ENCODE data around the gene DTX4.

DTX4 gene

DNA sequence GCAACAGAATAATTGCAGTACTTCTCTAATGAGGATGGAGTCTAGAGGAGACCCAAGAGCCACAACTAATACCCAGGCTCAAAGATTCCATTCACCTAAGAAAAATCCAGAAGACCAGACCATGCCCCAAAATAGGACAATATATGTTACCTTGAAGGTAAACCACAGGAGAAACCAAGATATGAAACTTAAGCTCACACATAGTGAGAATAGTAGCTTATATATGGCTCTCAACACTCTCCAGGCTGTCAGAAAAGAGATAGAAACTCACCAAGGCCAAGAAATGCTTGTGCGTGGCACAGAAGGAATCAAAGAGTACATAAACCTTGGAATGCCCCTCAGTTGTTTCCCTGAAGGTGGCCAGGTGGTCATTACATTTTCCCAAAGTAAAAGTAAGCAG, 20.2 kb upstream of the DTX4 start:
- ChIA-PET POLR2A (ENCODE audit: low non-redundant PET) (no interaction called here), CTCF (interaction anchor here (0.6 to 0.8 kb wide), 2 partner anchors 76 to 561 kb away, joined by 4 read pairs; no protein-coding TSS in a partner anchor)
- DNase-seq (ENCODE audit: low spot score): no peak
- no peak overlapping the region for H3K27ac ChIP-seq
- no peak for TF ChIP-seq CTCF (conservative IDR thresholded peaks at IDR 0.05; ENCODE audit: low read depth)

DNA sequence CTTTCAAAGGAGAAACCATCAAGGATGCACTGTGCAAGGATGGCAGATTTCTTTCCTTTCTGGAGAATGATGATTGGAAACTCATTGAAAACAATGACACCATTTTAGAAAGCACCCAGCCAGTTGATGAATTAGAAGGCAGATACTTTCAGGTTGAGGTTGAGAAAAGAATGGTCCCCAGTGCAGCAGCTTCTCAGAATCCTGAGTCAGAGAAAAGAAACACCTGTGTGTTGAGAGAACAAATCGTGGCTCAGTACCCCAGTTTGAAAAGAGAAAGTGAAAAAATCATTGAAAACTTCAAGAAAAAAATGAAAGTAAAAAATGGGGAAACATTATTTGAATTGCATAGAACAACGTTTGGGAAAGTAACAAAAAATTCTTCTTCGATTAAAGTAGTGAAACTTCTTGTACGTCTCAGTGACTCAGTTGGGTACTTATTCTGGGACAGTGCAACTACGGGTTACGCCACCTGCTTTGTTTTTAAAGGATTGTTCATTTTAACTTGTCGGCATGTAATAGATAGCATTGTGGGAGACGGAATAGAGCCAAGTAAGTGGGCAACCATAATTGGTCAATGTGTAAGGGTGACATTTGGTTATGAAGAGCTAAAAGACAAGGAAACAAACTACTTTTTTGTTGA, 19.5 kb upstream of the DTX4 start:
- POLR2A ChIA-PET (ENCODE audit: low non-redundant PET): no interaction called here
- no peak overlapping the region for H3K27ac ChIP-seq
- no peak for DNase-seq (ENCODE audit: low spot score)
- CTCF ChIA-PET: interaction anchor here (0.7 kb wide), 1 partner anchor 585 kb away, joined by 3 read pairs; no protein-coding TSS in a partner anchor
- no peak for TF ChIP-seq CTCF (conservative IDR thresholded peaks at IDR 0.05; ENCODE audit: low read depth)

DNA sequence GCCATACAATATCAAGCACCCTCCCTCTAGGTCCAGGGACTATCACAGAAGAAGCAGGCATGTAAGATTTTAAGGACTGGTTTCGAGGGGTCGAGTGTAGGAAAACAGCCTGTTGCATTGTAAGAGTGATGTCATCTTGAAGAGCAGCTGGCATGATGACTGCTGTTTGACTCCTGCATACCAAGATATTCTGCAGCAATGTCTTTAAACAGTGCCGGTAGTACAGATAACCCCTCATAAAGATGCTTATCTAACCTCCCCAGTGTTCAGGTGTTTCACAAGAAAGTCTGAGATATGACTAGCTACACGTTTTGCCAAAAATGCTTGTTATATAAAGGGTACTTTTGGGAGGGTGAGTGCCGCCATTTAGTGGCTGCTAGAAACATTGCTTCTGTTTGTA, 17.3 kb upstream of the DTX4 start:
- CTCF ChIA-PET: no interaction called here
- H3K27ac ChIP-seq: no peak overlapping the region
- no peak for TF ChIP-seq CTCF (conservative IDR thresholded peaks at IDR 0.05; ENCODE audit: low read depth)
- no peak for DNase-seq (ENCODE audit: low spot score)
- POLR2A ChIA-PET (ENCODE audit: low non-redundant PET): no interaction called here

GRCh38 chr11:59157433-59157832, 14.5 kb upstream of the DTX4 start:
- POLR2A ChIA-PET (ENCODE audit: low non-redundant PET): no interaction called here
- DNase-seq (ENCODE audit: low spot score): no peak
- CTCF ChIA-PET: interaction anchor here (0.6 to 1.6 kb wide), 5 partner anchors 12 to 227 kb away, joined by 3 to 15 read pairs (median 3); partner anchors contain the start of gene DTX4
- H3K27ac ChIP-seq: no peak overlapping the region
- TF ChIP-seq CTCF (conservative IDR thresholded peaks at IDR 0.05; ENCODE audit: low read depth): no peak

DNA sequence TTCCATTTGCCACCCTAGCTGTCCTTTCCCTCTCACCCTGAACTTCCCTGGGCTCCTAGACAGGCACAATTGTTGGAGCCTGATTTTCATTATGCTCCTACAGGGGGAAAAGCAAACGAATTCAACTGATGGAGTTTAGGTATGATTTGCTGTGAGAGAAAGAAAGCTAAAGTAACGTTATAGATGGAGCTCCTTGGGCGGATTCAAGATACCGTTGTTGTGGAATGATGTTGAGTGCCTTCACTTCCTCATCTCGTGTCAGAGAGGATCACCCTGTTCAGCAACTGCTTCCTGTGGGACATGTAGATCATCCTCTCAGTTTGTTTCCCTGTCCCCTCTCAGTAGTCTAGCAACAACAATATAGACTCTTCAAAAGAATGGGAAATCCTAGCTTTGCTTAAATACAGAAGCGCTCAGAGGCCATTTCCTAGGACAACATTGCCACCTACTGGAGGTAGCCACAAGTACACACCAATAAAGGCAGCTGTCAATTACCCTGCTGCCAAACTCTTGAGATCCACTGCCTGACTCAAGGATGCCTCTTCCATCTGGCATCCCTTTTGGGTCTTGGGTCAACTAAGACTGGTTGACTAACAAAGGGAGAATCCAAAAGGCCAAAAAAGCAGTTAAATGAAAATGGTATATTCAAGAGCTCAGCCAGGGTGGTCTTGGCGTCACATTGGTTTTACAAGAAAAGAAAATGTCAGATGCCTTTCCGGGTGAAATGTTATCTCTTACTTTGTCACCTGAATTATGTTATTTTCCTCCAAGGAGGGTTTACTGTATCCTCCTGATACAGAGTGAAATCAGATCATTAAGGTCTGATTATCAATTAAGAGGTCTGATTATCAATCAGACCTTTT, 13.5 kb upstream of the DTX4 start:
- ChIA-PET CTCF (interaction anchor here (0.5 to 1.6 kb wide), 16 partner anchors 9 to 1700 kb away, joined by 3 to 15 read pairs (median 4); partner anchors contain the start of genes DTX4 and FAM111A), POLR2A (ENCODE audit: low non-redundant PET) (no interaction called here)
- H3K27ac ChIP-seq: no peak overlapping the region
- peak; percentile 73 for DNase-seq (ENCODE audit: low spot score)
- TF ChIP-seq CTCF (conservative IDR thresholded peaks at IDR 0.05; ENCODE audit: low read depth): peak; percentile 78

- CTCF ChIA-PET: no interaction called here
- TF ChIP-seq CTCF (conservative IDR thresholded peaks at IDR 0.05; ENCODE audit: low read depth): no peak
- no peak overlapping the region for H3K27ac ChIP-seq
- POLR2A ChIA-PET (ENCODE audit: low non-redundant PET): no interaction called here
- no peak for DNase-seq (ENCODE audit: low spot score)
Measured at GRCh38 chr11:59164028-59164427, 7.9 kb upstream of the DTX4 start.
